GM12878 (cell line): Measurements from ENCODE around the gene CHRDL2.

Experiments
- BHLHE40 ChIP-seq, 2 experiments: fragments of 450-650 bp in 1 of 2; IDR thresholded peaks; 2 replicates each; pipeline ENCODE4 v1.6.1; 2011 to 2017; ENCODE audit warnings: low read depth in 2 of 2, borderline replicate concordance in 1 of 2, improper control_type of control experiment in 1 of 2, low read length in 1 of 2, mild to moderate bottlenecking in 1 of 2
- NFYB ChIP-seq: IDR thresholded peaks from 2 replicates; pipeline ENCODE4 v1.6.1; 2011; ENCODE audit warnings: low read depth, mild to moderate bottlenecking, low read length, improper control_type of control experiment, moderate library complexity; ENCODE audit not compliant: insufficient read depth
- PAX8 ChIP-seq: fragments of 450-650 bp; IDR thresholded peaks from 2 replicates; pipeline ENCODE4 v1.6.1; 2017; ENCODE audit warnings: mild to moderate bottlenecking, moderate library complexity
- TF ChIP-seq, protein P1 (sequence below): IDR thresholded peaks from 2 replicates; pipeline ENCODE4 v1.6.1; 2011; ENCODE audit warnings: low read depth, mild to moderate bottlenecking, low read length, moderate library complexity, borderline replicate concordance; ENCODE audit errors: extremely low read depth

DNA sequence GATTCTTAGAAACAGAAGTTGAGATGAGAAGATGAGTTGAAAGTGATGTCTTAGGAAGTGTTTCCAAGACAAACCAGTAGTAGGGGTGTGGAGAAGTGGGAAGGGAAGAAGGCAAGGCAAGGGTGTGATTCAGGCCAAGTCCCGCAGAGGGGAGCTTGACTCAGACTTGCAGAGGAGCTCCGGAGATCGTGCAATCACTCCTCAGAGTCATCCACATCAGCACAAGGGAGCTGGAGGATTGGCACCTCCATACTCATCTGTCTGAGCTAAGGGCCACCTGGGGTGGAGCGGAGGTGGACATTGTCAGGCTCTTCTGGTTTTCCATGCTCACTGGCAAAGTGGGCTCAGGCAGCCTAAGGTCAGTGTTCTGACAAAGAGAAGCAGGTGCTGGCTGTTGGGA lies 44.4 kb downstream of the CHRDL2 start:
- TF ChIP-seq PAX8 (no peak), NFYB (no peak), BHLHE40 (IDR thresholded peaks at IDR 0.05; ENCODE audit: borderline replicate concordance in 1 of 2, low read depth in 2 of 2, low read length in 1 of 2) (no peak)
- TF ChIP-seq, protein P1, sequence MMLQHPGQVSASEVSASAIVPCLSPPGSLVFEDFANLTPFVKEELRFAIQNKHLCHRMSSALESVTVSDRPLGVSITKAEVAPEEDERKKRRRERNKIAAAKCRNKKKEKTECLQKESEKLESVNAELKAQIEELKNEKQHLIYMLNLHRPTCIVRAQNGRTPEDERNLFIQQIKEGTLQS = no peak
